HepG2 (cell line): ENCODE measurements around the gene MECR. TPM values are rescaled to one million over a fixed set of nuclear protein-coding genes. Genes with fewer than 3 reads are reported as not detected.

Source experiments
- ATAC-seq: fragments of 200-7000 bp; cut with Tn5 transposase; 3 replicates; pipeline ENCODE4 v1.9.1; 2020; ENCODE audit warnings: mild to moderate bottlenecking, moderate library complexity
- BruUV-seq: library from RNA; stranded (reverse); fragments of 400-500 nt; replicated peaks from 2 replicates; lab custom pipeline; 2021; lab: Mats Ljungman, UMichigan
- CTCF ChIA-PET: fragments of 300-600 bp; formaldehyde crosslinking; extraction: SDS; loops from one replicate; lab custom pipeline; 2021; ENCODE audit warnings: low total read pairs, inconsistent platforms, low intra/inter-chr PET ratio; lab: Yijun Ruan, JAX
- POLR2A ChIA-PET: fragments of 350-600 bp; sonication (Branson Sonifier 250); formaldehyde crosslinking; loops from one replicate; lab custom pipeline; 2020; ENCODE audit warnings: antibody characterized with exemption, inconsistent platforms; lab: Yijun Ruan, JAX
- DNase-seq: peaks from one replicate; pipeline ENCODE4 v3.0.0-alpha.2; 2015; ENCODE audit warnings: low spot score
- FAIRE-seq: peaks from 3 replicates; lab custom pipeline; 2011; peaks lifted over from hg19 to GRCh38; lab: Jason Lieb, UNC
- H2AFZ ChIP-seq: one replicate; pipeline ENCODE4 v1.6.1; 2011; ENCODE audit warnings: low read length, inconsistent platforms
- H3K27ac ChIP-seq: fragments of 300-600 bp; 3 replicates; pipeline ENCODE4 v1.8.0; 2011; ENCODE audit warnings: mixed run types, mild to moderate bottlenecking, mixed read lengths, low read length, inconsistent platforms; ENCODE audit not compliant: insufficient read depth; ENCODE audit errors: extremely low read length
- H3K27me3 ChIP-seq, 2 experiments: fragments of 200-600 bp in 1 of 2; 2 replicates in 1 of 2; 3 replicates in 1 of 2; pipeline versions ENCODE4 v1.6.0 to v1.8.0; 2011; ENCODE audit warnings: low read length in 2 of 2, mild to moderate bottlenecking in 2 of 2, moderate library complexity in 2 of 2, inconsistent platforms in 1 of 2; ENCODE audit not compliant: insufficient read depth in 2 of 2, control insufficient read depth in 1 of 2
- H3K36me3 ChIP-seq, 2 experiments: fragments of 200-600 bp in 1 of 2; replicated peaks in 1 of 2; 2 replicates in 1 of 2; 3 replicates in 1 of 2; pipeline versions ENCODE4 v1.5.1 to v1.8.0; 2011; ENCODE audit warnings: low read length in 2 of 2, inconsistent platforms in 1 of 2; ENCODE audit not compliant: insufficient read depth in 2 of 2, control insufficient read depth in 1 of 2
- H3K4me1 ChIP-seq: 2 replicates; pipeline ENCODE4 v1.5.1; 2012; ENCODE audit warnings: low read length, inconsistent platforms; ENCODE audit not compliant: insufficient read depth
- H3K4me2 ChIP-seq: 2 replicates; pipeline ENCODE4 v1.6.0; 2011; ENCODE audit warnings: low read depth, low read length, inconsistent platforms
- H3K4me3 ChIP-seq, 3 experiments: fragments of 200-600 bp in 1 of 3; sonication (generic), shearing (Covaris generic) in 1 of 3; replicated peaks in 1 of 3; 2 replicates each; pipeline ENCODE4 v1.5.1; 2011 to 2016; ENCODE audit warnings: low read length in 3 of 3, inconsistent platforms in 2 of 3, low read depth in 2 of 3, mild to moderate bottlenecking in 2 of 3, control low read depth in 1 of 3, mixed read lengths in 1 of 3; ENCODE audit not compliant: insufficient read depth in 1 of 3
- H3K79me2 ChIP-seq: one replicate; pipeline ENCODE4 v1.6.1; 2011; ENCODE audit warnings: low read length, inconsistent platforms; ENCODE audit not compliant: insufficient read depth
- H3K9ac ChIP-seq: 2 replicates; pipeline ENCODE4 v1.6.0; 2011; ENCODE audit warnings: mild to moderate bottlenecking, low read depth, low read length, inconsistent platforms; ENCODE audit not compliant: insufficient read depth
- H3K9me3 ChIP-seq: 2 replicates; pipeline ENCODE4 v1.5.1; 2012; ENCODE audit warnings: mild to moderate bottlenecking, low read length
- H4K20me1 ChIP-seq: 2 replicates; pipeline ENCODE4 v1.6.0; 2011; ENCODE audit warnings: inconsistent platforms, mild to moderate bottlenecking, low read length, moderate library complexity; ENCODE audit not compliant: insufficient read depth
- FOXA3 ChIP-seq: IDR thresholded peaks from 2 replicates; pipeline ENCODE4 v1.6.1; 2016; ENCODE audit warnings: missing genetic modification reagents, missing compliant biosample characterization
- IRX3 ChIP-seq: sonication (generic); formaldehyde crosslinking; IDR thresholded peaks from 2 replicates; pipeline ENCODE4 v1.8.1; 2023; ENCODE audit warnings: mild to moderate bottlenecking, low read depth, missing genetic modification reagents, borderline replicate concordance
- KLF16 ChIP-seq, 2 experiments: sonication (generic) in 1 of 2; formaldehyde crosslinking in 1 of 2; IDR thresholded peaks; 2 replicates each; pipeline versions ENCODE4 v1.6.1 to v1.8.0; 2016 to 2023; ENCODE audit warnings: missing genetic modification reagents in 2 of 2, missing compliant biosample characterization in 1 of 2
- MATR3 ChIP-seq: sonication (generic); formaldehyde crosslinking; IDR thresholded peaks from 2 replicates; pipeline ENCODE4 v1.4.0; 2020; ENCODE audit warnings: missing genetic modification reagents
- MXD4 ChIP-seq: IDR thresholded peaks from 2 replicates; pipeline ENCODE4 v1.6.1; 2016; ENCODE audit warnings: mild to moderate bottlenecking, missing biosample characterization, missing genetic modification reagents
- NCOA2 ChIP-seq: sonication (generic); formaldehyde crosslinking; IDR thresholded peaks from 2 replicates; pipeline ENCODE4 v1.8.0; 2022; ENCODE audit warnings: inconsistent platforms
- NFYC ChIP-seq: IDR thresholded peaks from 2 replicates; pipeline ENCODE4 v1.6.1; 2016; ENCODE audit warnings: missing genetic modification reagents, missing compliant biosample characterization
- POLR2G ChIP-seq: fragments of 200-400 bp; formaldehyde crosslinking; IDR thresholded peaks from 2 replicates; pipeline ENCODE4 v1.6.1; 2018; ENCODE audit warnings: mild to moderate bottlenecking, low read depth, low read length, moderate library complexity
- SIN3A ChIP-seq: IDR thresholded peaks from 2 replicates; pipeline ENCODE4 v1.6.1; 2011; ENCODE audit warnings: low read depth, mild to moderate bottlenecking, control low read depth, low read length, borderline replicate concordance
- SMC3 ChIP-seq: IDR thresholded peaks from 2 replicates; pipeline ENCODE4 v1.6.1; 2011; ENCODE audit warnings: low read length, improper control_type of control experiment
- TEAD3 ChIP-seq: optimal IDR thresholded peaks from 2 replicates; pipeline ENCODE3; 2016; ENCODE audit warnings: borderline replicate concordance
- TGIF2 ChIP-seq: IDR thresholded peaks from 2 replicates; pipeline ENCODE4 v1.6.1; 2016; ENCODE audit warnings: control low read depth, missing compliant biosample characterization
- ZBTB33 ChIP-seq: sonication (generic); formaldehyde crosslinking; IDR thresholded peaks from 2 replicates; pipeline ENCODE4 v1.4.0; 2020; ENCODE audit warnings: missing genetic modification reagents
- ZBTB37 ChIP-seq: sonication (generic); formaldehyde crosslinking; IDR thresholded peaks from 2 replicates; pipeline ENCODE4 v1.4.0; 2020; ENCODE audit warnings: mild to moderate bottlenecking, missing genetic modification reagents
- ZFP90 ChIP-seq: sonication (generic); formaldehyde crosslinking; IDR thresholded peaks from 2 replicates; pipeline ENCODE4 v1.8.0; 2022; ENCODE audit warnings: missing genetic modification reagents, mild to moderate bottlenecking, inconsistent platforms, borderline replicate concordance
- ZFY ChIP-seq: sonication (generic); formaldehyde crosslinking; IDR thresholded peaks from 2 replicates; pipeline ENCODE4 v1.4.0; 2020; ENCODE audit warnings: missing genetic modification reagents
- ZNF569 ChIP-seq: sonication (generic); formaldehyde crosslinking; IDR thresholded peaks from 2 replicates; pipeline ENCODE4 v1.5.0; 2020; ENCODE audit warnings: mild to moderate bottlenecking, missing genetic modification reagents, moderate library complexity, borderline replicate concordance
- WGBS: methylation state at CpG from one replicate; pipeline ENCODE4 v1.1.6; 2017; ENCODE audit warnings: low lambda C conversion rate; 5-methylcytosine and 5-hydroxymethylcytosine counted together
- in situ Hi-C: cut with HindIII; loops from 2 replicates; pipeline ENCODE4 v1.10.0; 2017; ENCODE audit warnings: low pct_unique_long_range_greater_than_20kb; ENCODE audit not compliant: extremely low pct_ligation_motif_present
- intact Hi-C: fragments of 100-400 bp; cut with micrococcal nuclease; formaldehyde crosslinking; loops from one replicate; pipeline ENCODE4 v1.10.0; 2022; ENCODE audit not compliant: unreplicated experiment
- polyA plus RNA-seq, 8 experiments: library from polyadenylated mRNA; depleted of rRNA in 3 of 8; stranded (reverse) in 7 of 8; unstranded in 1 of 8; fragments of >200 nt; fragmentation: Illumina TruSeq in 4 of 8; extraction: Trizol in 4 of 8; gene quantifications; 2 replicates each; pipeline versions ENCODE4 v1.2.1 to v1.2.3, GENCODE V29; 2011 to 2016; ENCODE audit warnings: low read depth in 4 of 8, missing spikeins in 1 of 8, mixed read lengths in 1 of 8; ENCODE audit not compliant: insufficient read depth in 1 of 8
- total RNA-seq, 5 experiments: library from RNA; depleted of rRNA; stranded (reverse); fragments of >200 nt; fragmentation: Illumina TruSeq; extraction: Trizol; gene quantifications; 2 replicates each; pipeline ENCODE4 v1.2.3, GENCODE V29; 2016; ENCODE audit warnings: low read depth in 1 of 5
- TF ChIP-seq, protein P1 (sequence below): sonication (generic); formaldehyde crosslinking; IDR thresholded peaks from 2 replicates; pipeline ENCODE4 v1.4.0; 2020; ENCODE audit warnings: mild to moderate bottlenecking, low read depth, missing genetic modification reagents

The MECR gene
- total and polyA plus RNA-seq, 2 of the 13 experiments (the other 11 are each of a cell fraction or from before 2014, with no cell fraction given), result 18.8 to 24.9 TPM

GRCh38 chr1:29208442-29208841 is 22.3 kb downstream of the MECR start (continued):
- TF ChIP-seq, protein P1, sequence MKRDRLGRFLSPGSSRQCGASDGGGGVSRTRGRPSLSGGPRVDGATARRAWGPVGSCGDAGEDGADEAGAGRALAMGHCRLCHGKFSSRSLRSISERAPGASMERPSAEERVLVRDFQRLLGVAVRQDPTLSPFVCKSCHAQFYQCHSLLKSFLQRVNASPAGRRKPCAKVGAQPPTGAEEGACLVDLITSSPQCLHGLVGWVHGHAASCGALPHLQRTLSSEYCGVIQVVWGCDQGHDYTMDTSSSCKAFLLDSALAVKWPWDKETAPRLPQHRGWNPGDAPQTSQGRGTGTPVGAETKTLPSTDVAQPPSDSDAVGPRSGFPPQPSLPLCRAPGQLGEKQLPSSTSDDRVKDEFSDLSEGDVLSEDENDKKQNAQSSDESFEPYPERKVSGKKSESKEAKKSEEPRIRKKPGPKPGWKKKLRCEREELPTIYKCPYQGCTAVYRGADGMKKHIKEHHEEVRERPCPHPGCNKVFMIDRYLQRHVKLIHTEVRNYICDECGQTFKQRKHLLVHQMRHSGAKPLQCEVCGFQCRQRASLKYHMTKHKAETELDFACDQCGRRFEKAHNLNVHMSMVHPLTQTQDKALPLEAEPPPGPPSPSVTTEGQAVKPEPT, result no peak
- TF ChIP-seq IRX3 (CRISPR knock-in tag), result no peak
- TF ChIP-seq MXD4 (CRISPR knock-in tag), result no peak
- TF ChIP-seq ZBTB37 (CRISPR knock-in tag), result no peak
- TF ChIP-seq ZNF569 (CRISPR knock-in tag), result no peak
- no peak for TF ChIP-seq ZFY
- TF ChIP-seq NFYC (CRISPR knock-in tag), result no peak
- no peak for TF ChIP-seq POLR2G

- 36% methylated on average over 14 of the region's 14 CpGs for WGBS
- in situ Hi-C loops, result no loop called here
- TF ChIP-seq FOXA3 (CRISPR knock-in tag) (0 out of 2 replicates have a peak, but pooled peaks have one; percentile 14), TEAD3 (CRISPR knock-in tag) (peak; percentile 84), TGIF2 (CRISPR knock-in tag) (0 out of 2 replicates have a peak, but pooled peaks have one; percentile 21), ZBTB33 (CRISPR knock-in tag) (peak; percentile 84), NCOA2 (CRISPR knock-in tag) (0 out of 2 replicates have a peak, but pooled peaks have one; percentile 35), ZFP90 (CRISPR knock-in tag) (0 out of 2 replicates have a peak, but pooled peaks have one; percentile 45), SIN3A (0 out of 2 replicates have a peak, but pooled peaks have one; percentile 47), MATR3 (no peak), SMC3 (peak; percentile 96), KLF16 (CRISPR knock-in tag; IDR thresholded peaks at IDR 0.05) (peak in 1 of 2 experiments; percentile 63; a peak in 1 of 4 replicates)
Measured at GRCh38 chr1:29202584-29203340, 28.0 kb downstream of the MECR start.

More at GRCh38 chr1:29202584-29203340, 28.0 kb downstream of the MECR start:
- H3K9me3 ChIP-seq, result no peaks in the 10 kb centered on the region
- POLR2A ChIA-PET, result interaction anchor here (1.1 to 1.5 kb wide), 3 partner anchors 17 to 321 kb away, joined by 5 to 13 read pairs (median 10); partner anchors contain the start of gene SRSF4
- H3K9ac ChIP-seq, result no peak overlapping the region
- H3K4me1 ChIP-seq, result peaks cover 6% of the 10 kb centered on the region
- CTCF ChIA-PET, result interaction anchor here (1.8 kb wide), 1 partner anchor 321 kb away, joined by 12 read pairs; no protein-coding TSS in a partner anchor
- intact Hi-C loops, result loop anchor here (1.0 to 5.0 kb wide), 2 partner anchors 170 to 320 kb away; no protein-coding TSS in a partner anchor
- no peaks in the 10 kb centered on the region for H3K79me2 ChIP-seq
- no peaks in the 10 kb centered on the region for H4K20me1 ChIP-seq
- no peak overlapping the region for H2AFZ ChIP-seq
- no peaks in the 10 kb centered on the region for H3K27me3 ChIP-seq
- H3K27ac ChIP-seq, result no peak overlapping the region
- peak; percentile 97 for ATAC-seq
- BruUV-seq, result no TSS peak
- FAIRE-seq, result peak; percentile 96
- H3K4me2 ChIP-seq, result no peak overlapping the region
- peak; percentile 89 for DNase-seq
- H3K36me3 ChIP-seq, result peaks cover 28 to 58% of the 10 kb centered on the region in 2 experiments
- H3K4me3 ChIP-seq, result no peak overlapping the region
